ENCODE data around the gene IQCC. TPM values are rescaled to one million over a fixed set of nuclear protein-coding genes. Genes with fewer than 3 reads are reported as not detected.
A peak's percentile ranks its signal among the peaks of the same experiment; 100 is the strongest.
"Not testable (repeated sequence)": the region's sequence is repeated elsewhere in the genome, so short reads cannot be mapped to it uniquely, and the experiment has no call there.

Gene IQCC
- under 1 TPM; 0.27 to 0.87 (median 0.41) TPM for total RNA-seq
- long read RNA-seq, result 0 reads

DNA sequence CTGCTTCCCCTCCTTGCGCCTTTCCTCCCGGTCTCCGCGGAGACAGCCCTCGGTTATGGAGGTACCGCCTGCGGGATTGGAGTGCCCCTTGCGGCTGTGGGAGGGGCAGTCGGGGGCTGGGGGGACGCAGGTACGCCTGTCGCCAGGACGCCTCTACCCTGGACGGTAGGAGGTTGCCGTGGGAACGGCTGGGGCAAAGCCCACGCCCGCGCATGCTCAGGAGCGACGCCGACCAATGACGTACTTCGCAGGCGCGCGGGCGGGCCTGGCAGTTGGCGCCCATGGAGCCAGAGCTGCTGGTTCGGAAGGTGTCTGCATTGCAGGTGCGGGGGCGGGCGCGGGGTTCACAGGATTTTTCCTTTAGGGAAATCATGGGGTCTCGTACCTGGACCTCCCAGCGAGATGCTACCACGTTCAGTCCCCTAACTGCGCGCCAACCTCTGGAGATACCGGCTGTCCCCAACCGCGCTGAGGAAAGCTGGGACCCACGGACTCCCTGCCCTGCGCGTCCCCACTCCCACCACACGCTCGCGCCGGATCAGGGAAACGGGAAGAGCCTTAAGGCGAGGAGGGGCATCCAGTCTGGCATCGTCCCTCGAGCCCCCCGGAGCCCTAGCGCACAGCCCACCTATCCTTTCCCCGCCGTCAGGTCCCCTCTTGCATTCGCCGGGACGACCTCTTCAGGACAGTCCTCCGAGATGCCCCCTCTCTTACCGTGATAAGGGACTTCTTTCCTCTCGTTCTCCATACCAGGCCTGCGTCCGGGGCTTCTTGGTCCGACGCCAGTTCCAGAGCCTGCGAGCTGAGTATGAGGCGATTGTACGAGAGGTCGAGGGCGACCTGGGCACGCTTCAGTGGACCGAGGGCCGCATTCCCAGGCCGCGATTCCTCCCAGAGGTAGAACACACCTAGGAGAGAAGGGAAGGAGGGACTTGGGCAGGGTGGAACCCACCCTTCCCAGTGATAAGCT is at the start of gene IQCC:
Gene IQCC (plus strand): TSS at position 271 of the 970 bp plus-strand sequence. CDS start 11 bp downstream, at position 282.
- Histone ChIP-seq H3K4me3 (peak within 1 kb of the TSS; percentile 55 to 71 (median 62)), H3K36me3 (no peaks in the 10 kb centered on the region), H3K27ac (no peak within 1 kb of the TSS), H3K9me3 (no peaks in the 10 kb centered on the region), H3K27me3 (no peaks in the 10 kb centered on the region), H3K4me1 (peaks cover 0 to 8% (median 1%) of the 10 kb centered on the region in 4 donors)
- intact Hi-C loops (cut with DNase I), result no loop called here
- WGBS (ENCODE audit: insufficient coverage, low coverage, low lambda C conversion rate, missing lambda C conversion rate), result 1% methylated on average over 15 of the region's 77 CpGs
- ATAC-seq (peak; percentile 88 to 93 (median 91)), DNase-seq (peak; percentile 89 to 91 (median 90))
- TF ChIP-seq POLR2A (IDR thresholded peaks at IDR 0.05), result peak; percentile 41
- TF ChIP-seq, protein P1, sequence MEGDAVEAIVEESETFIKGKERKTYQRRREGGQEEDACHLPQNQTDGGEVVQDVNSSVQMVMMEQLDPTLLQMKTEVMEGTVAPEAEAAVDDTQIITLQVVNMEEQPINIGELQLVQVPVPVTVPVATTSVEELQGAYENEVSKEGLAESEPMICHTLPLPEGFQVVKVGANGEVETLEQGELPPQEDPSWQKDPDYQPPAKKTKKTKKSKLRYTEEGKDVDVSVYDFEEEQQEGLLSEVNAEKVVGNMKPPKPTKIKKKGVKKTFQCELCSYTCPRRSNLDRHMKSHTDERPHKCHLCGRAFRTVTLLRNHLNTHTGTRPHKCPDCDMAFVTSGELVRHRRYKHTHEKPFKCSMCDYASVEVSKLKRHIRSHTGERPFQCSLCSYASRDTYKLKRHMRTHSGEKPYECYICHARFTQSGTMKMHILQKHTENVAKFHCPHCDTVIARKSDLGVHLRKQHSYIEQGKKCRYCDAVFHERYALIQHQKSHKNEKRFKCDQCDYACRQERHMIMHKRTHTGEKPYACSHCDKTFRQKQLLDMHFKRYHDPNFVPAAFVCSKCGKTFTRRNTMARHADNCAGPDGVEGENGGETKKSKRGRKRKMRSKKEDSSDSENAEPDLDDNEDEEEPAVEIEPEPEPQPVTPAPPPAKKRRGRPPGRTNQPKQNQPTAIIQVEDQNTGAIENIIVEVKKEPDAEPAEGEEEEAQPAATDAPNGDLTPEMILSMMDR (IDR thresholded peaks at IDR 0.05), result no peak

GRCh38 chr1:32159189-32159588 is 46.3 kb upstream of the IQCC start:
- intact Hi-C loops (cut with DNase I), result no loop called here
- Histone ChIP-seq H3K27me3 (no peaks in the 10 kb centered on the region), H3K4me1 (peaks cover 0 to 9% (median 2%) of the 10 kb centered on the region in 4 donors), H3K27ac (no peak overlapping the region), H3K9me3 (no peaks in the 10 kb centered on the region), H3K36me3 (peaks cover 3 to 80% (median 39%) of the 10 kb centered on the region in 4 donors), H3K4me3 (no peak overlapping the region)
- TF ChIP-seq, protein P1 (IDR thresholded peaks at IDR 0.05), result no peak
- no peak for DNase-seq
- ATAC-seq, result peak; percentile 90 to 96 (median 91)
- WGBS (ENCODE audit: insufficient coverage, low coverage, low lambda C conversion rate, missing lambda C conversion rate), result 20% methylated on average over 3 of the region's 3 CpGs

GRCh38 chr1:32163405-32163804 is 42.1 kb upstream of the IQCC start:
- ATAC-seq (no peak), DNase-seq (no peak)
- intact Hi-C loops (cut with DNase I), result no loop called here
- no peak for TF ChIP-seq POLR2A (IDR thresholded peaks at IDR 0.05)
- TF ChIP-seq, protein P1 (IDR thresholded peaks at IDR 0.05), result no peak
- Histone ChIP-seq H3K27me3 (no peaks in the 10 kb centered on the region), H3K27ac (no peak overlapping the region), H3K9me3 (no peaks in the 10 kb centered on the region), H3K4me1 (peaks cover 0 to 9% (median 2%) of the 10 kb centered on the region in 4 donors), H3K4me3 (no peak overlapping the region), H3K36me3 (peaks cover 3 to 77% (median 27%) of the 10 kb centered on the region in 4 donors)
- whole genome bisulfite sequencing (ENCODE audit: insufficient coverage, low coverage, low lambda C conversion rate, missing lambda C conversion rate), result 100% methylated on average over 1 of the region's 2 CpGs

- peaks cover 0 to 80% (median 34%) of the 10 kb centered on the region in 4 donors for H3K36me3 ChIP-seq
- ATAC-seq; H3K9me3 ChIP-seq; H3K27me3 ChIP-seq; DNase-seq; intact Hi-C loops (cut with DNase I); H3K27ac ChIP-seq; H3K4me3 ChIP-seq; H3K4me1 ChIP-seq: not testable (repeated sequence)
- 83% methylated on average over 3 of the region's 10 CpGs for WGBS (ENCODE audit: insufficient coverage, low coverage, low lambda C conversion rate, missing lambda C conversion rate)
These were observed 39.8 kb upstream of the IQCC start for GRCh38 chr1:32165633-32166032.

DNA sequence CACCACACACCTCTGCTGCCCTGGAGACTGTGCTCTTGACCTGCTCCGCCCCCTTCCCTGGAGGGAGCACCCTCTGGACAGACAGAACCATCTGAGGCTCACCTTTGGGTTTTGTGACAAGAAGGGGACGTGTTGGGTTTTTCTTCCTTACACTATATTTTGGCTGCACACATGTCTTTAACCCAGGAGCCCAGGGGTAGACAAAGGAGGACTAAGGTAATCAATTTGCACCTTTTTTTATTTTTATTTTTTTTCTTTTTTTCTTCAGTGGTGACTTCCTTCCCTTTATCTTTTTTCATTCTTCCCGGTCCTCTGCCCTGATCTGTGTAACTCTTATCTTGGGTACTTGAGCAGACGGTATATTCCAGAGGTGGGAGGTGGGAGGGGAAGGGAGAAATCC is 34.5 kb upstream of the IQCC start:
- peaks cover 0 to 57% (median 28%) of the 10 kb centered on the region in 4 donors for H3K36me3 ChIP-seq
- H3K4me3 ChIP-seq, result no peak overlapping the region
- 81% methylated on average over 4 of the region's 4 CpGs for WGBS (ENCODE audit: insufficient coverage, low coverage, low lambda C conversion rate, missing lambda C conversion rate)
- no peaks in the 10 kb centered on the region for H3K27me3 ChIP-seq
- no peaks in the 10 kb centered on the region for H3K4me1 ChIP-seq
- DNase-seq (no peak), ATAC-seq (no peak)
- no peak overlapping the region for H3K27ac ChIP-seq
- intact Hi-C loops (cut with DNase I), result no loop called here
- no peaks in the 10 kb centered on the region for H3K9me3 ChIP-seq
- TF ChIP-seq, protein P1 (IDR thresholded peaks at IDR 0.05), result no peak
- no peak for TF ChIP-seq POLR2A (IDR thresholded peaks at IDR 0.05)

All from right lobe of liver (tissue), 6 donors.